ENCODE measurements around the gene MLLT6. TPM values are rescaled to one million over a fixed set of nuclear protein-coding genes. Genes with fewer than 3 reads are reported as not detected.
A peak's percentile ranks its signal among the peaks of the same experiment; 100 is the strongest.

MLLT6 gene
- total RNA-seq, 4 donors from 2014 or later = 62.7 to 83.6 (median 73.0) TPM

DNA sequence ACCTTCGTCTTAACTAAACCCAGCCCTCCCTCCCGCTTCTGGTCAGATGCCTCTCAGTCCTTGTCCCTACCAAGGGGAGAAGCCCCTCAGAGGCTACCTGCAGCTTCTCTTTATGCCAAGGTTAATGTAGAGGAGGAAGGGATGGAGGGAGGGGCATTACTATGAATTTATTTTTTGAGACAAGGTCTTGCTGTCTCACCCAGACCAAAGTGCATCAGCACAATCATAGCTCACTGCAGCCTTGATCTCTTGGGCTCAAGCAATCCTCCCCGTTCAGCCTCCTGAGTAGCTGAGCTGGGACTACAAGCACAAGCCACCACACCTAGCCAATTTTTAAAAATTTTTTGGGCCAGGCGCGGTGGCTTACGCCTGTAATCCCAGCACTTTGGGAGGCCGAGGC lies 45.7 kb upstream of the MLLT6 start:
- H3K36me3 ChIP-seq = no peaks in the 10 kb centered on the region
- intact Hi-C loops (cut with DNase I) = no loop called here
- 71% methylated on average over 4 of the region's 7 CpGs for WGBS
- peaks cover 0 to 55% (median 3%) of the 10 kb centered on the region in 4 donors for H3K27me3 ChIP-seq
- H3K27ac ChIP-seq (replicated peaks in 1 of 4) = no peak overlapping the region
- peaks cover 0 to 17% (median 8%) of the 10 kb centered on the region in 4 donors for H3K4me1 ChIP-seq
- TF ChIP-seq POLR2AphosphoS5 (IDR thresholded peaks at IDR 0.05) (no peak), POLR2A (IDR thresholded peaks at IDR 0.05; ENCODE audit: low read depth) (no peak), CTCF (IDR thresholded peaks at IDR 0.05) (no peak), EP300 (IDR thresholded peaks at IDR 0.05) (no peak)
- no peak for DNase-seq (ENCODE audit: extremely low spot score)
- H3K9me3 ChIP-seq = no peaks in the 10 kb centered on the region
- no peak overlapping the region for H3K4me3 ChIP-seq

DNA sequence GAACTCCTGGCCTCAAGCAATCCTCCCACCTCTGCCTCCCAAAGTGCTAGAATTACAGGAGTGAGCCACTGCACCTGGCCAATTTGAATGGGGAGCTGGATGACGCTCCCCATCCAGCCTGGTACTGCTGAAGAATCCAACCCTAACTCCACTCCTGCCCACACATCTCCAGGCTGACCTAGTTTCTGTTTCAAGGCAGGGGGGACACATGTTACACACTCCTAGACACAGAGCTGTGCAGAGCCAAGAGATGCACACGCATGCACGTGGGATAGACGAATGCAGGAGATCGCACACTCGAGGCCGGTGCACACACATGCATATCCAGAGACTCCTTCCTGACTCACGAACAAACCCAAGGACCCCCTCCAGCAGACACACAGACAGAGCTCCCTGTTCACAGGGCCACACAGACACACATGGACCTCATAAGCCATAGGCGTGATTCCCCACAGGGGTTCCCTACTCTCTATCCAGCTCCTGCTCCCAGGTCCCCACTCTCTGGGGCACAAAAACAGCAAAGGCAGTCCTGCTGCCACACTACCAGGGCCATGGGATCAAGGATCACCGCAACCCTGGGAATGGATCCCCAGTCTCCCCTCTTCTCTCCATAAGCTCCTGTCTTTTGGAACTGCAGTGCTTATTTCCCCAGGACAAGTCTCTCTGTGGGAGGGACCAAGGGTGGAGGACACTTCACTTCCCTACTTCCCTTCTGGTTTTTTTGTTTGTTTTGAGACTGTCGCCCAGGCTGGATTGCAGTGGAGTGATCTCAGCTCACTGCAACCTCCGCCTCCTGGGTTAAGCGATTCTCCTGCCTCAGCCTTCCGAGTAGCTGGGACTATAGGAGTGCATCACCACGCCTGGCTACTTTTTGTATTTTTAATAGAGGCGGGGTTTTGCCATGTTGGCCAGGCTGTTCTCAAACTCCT lies 44.7 kb upstream of the MLLT6 start:
- Histone ChIP-seq H3K36me3 (no peaks in the 10 kb centered on the region), H3K27ac (replicated peaks in 1 of 4) (no peak overlapping the region), H3K9me3 (no peaks in the 10 kb centered on the region), H3K27me3 (peaks cover 0 to 45% (median 0%) of the 10 kb centered on the region in 4 donors), H3K4me3 (no peak overlapping the region), H3K4me1 (peaks cover 0 to 17% (median 7%) of the 10 kb centered on the region in 4 donors)
- TF ChIP-seq CTCF (IDR thresholded peaks at IDR 0.05) = no peak
- TF ChIP-seq POLR2A (IDR thresholded peaks at IDR 0.05; ENCODE audit: low read depth) = no peak
- TF ChIP-seq POLR2AphosphoS5 (IDR thresholded peaks at IDR 0.05) = no peak
- no peak for TF ChIP-seq EP300 (IDR thresholded peaks at IDR 0.05)
- no peak for DNase-seq (ENCODE audit: extremely low spot score)
- WGBS = 67% methylated on average over 14 of the region's 16 CpGs
- intact Hi-C loops (cut with DNase I) = loop anchor here (10.0 kb wide), 2 partner anchors 56 to 146 kb away; partner anchors contain the start of gene SRCIN1

DNA sequence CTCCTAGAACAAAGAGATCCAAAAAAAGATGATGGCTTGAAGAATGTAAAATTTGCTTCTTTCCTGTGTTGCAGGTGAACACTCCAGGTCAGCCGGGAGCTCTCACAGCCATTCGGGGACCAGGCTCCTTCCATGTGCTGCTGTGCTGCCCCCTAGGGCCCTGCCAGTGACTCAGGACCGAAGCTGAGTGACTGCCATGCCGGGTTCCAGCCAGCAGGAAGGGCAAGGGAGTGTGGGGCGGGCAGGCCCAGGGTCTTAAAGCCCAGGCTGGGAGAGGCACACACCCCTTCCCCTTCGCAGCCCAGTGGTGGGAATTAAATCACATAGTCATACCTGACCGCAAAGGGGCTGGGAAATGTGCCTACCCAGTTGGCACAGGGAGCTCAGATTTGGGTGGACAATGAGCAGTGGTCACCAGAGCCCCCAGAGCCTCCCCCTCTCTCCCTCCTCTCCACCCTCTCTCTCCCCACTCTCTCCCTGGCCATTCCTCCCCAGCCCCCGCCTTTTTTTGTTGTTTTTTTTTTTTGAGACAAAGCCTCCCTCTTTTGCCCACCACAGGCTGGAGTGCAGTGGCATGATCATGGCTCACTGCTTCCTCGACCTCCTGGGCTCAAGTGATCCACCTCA lies 41.8 kb upstream of the MLLT6 start:
- 34% methylated on average over 9 of the region's 9 CpGs for WGBS
- TF ChIP-seq CTCF (IDR thresholded peaks at IDR 0.05) (peak in 2 of 3 experiments; percentile 38 to 50), POLR2AphosphoS5 (IDR thresholded peaks at IDR 0.05) (no peak), POLR2A (IDR thresholded peaks at IDR 0.05; ENCODE audit: low read depth) (no peak), EP300 (IDR thresholded peaks at IDR 0.05) (no peak)
- H3K4me3 ChIP-seq = no peak overlapping the region
- no peaks in the 10 kb centered on the region for H3K9me3 ChIP-seq
- DNase-seq (ENCODE audit: extremely low spot score) = no peak
- intact Hi-C loops (cut with DNase I) = loop anchor here (10.0 kb wide), 2 partner anchors 58 to 148 kb away; partner anchors contain the start of gene SRCIN1
- no peaks in the 10 kb centered on the region for H3K36me3 ChIP-seq
- H3K27ac ChIP-seq (replicated peaks in 1 of 4) = no peak overlapping the region
- H3K27me3 ChIP-seq = peaks cover 0 to 23% (median 0%) of the 10 kb centered on the region in 4 donors
- peaks cover 0 to 17% (median 3%) of the 10 kb centered on the region in 4 donors for H3K4me1 ChIP-seq

DNA sequence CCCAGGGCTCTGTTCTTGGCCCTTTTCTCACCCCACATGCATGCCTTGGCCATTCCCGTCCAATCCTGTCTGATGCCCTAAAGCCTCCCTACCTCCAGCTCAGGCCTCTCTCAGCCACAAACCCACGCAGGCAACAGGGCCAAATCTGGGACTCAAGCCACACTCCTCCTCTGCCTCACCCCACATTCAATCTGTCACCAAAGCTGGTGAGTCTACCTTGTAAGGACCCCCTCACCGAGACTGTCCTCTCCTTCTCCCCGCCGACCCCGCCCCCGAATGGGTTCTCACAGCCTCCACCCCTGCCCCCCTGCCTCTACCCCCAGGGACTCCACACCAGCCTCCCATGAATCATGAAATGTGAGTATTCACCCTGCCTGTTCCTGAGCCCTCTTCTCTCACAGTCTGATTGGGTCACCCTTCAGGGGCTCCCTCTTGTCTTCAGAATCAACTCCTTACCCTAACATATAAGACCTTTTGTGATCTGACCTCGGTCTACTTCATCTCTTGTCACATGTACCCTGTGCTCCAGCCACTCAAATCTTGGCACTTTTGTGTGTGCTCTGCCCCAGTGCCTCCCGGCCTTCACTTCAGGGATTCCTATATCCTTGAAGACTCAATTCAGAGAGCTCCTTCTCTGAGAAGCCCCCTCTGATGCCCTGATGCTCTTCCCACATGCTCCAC lies 41.0 kb upstream of the MLLT6 start:
- DNase-seq (ENCODE audit: extremely low spot score) = no peak
- Histone ChIP-seq H3K27ac (replicated peaks in 1 of 4) (no peak overlapping the region), H3K4me3 (no peak overlapping the region), H3K4me1 (peaks cover 0 to 9% (median under 1%) of the 10 kb centered on the region in 4 donors), H3K9me3 (no peaks in the 10 kb centered on the region), H3K36me3 (no peaks in the 10 kb centered on the region), H3K27me3 (peaks cover 0 to 24% (median 0%) of the 10 kb centered on the region in 4 donors)
- TF ChIP-seq CTCF (IDR thresholded peaks at IDR 0.05) (no peak), POLR2A (IDR thresholded peaks at IDR 0.05; ENCODE audit: low read depth) (no peak), POLR2AphosphoS5 (IDR thresholded peaks at IDR 0.05) (no peak), EP300 (IDR thresholded peaks at IDR 0.05) (no peak)
- intact Hi-C loops (cut with DNase I) = loop anchor here (10.0 kb wide), 2 partner anchors 59 to 149 kb away; partner anchors contain the start of gene SRCIN1
- WGBS = 84% methylated on average over 9 of the region's 9 CpGs

Data from esophagus muscularis mucosa (tissue), 4 donors.